Lung (tissue), 12 donors: ENCODE data around the gene TBC1D7. TPM values are rescaled to one million over a fixed set of nuclear protein-coding genes. Genes with fewer than 3 reads are reported as not detected.

Source experiments
- ATAC-seq: fragments of 200-7000 bp; cut with Tn5 transposase; one replicate; pipeline ENCODE4 v1.9.1; 2020; ENCODE audit warnings: moderate number of reproducible peaks; ENCODE audit not compliant: insufficient read depth, low FRiP score
- DNase-seq, 3 donors: peaks; one replicate each; pipeline ENCODE4 v3.0.0-alpha.2; 2013 to 2017
- H3K27ac ChIP-seq, 2 donors: one replicate each; pipeline ENCODE4 v1.5.1; 2013; ENCODE audit warnings: mild to moderate bottlenecking in 2 of 2, moderate library complexity in 2 of 2, control low read depth in 1 of 2, inconsistent platforms in 1 of 2, low read depth in 1 of 2, low read length in 1 of 2
- H3K27me3 ChIP-seq, 3 donors: one replicate each; pipeline ENCODE4 v1.5.1; 2013; ENCODE audit warnings: low read length in 2 of 3; ENCODE audit not compliant: control insufficient read depth in 3 of 3, insufficient read depth in 3 of 3
- H3K36me3 ChIP-seq, 4 donors: one replicate each; pipeline ENCODE4 v1.5.1; 2013; ENCODE audit warnings: low read length in 4 of 4, mild to moderate bottlenecking in 1 of 4, moderate library complexity in 1 of 4; ENCODE audit not compliant: control insufficient read depth in 4 of 4, insufficient read depth in 4 of 4
- H3K4me1 ChIP-seq, 5 donors: one replicate each; pipeline ENCODE4 v1.5.1; 2013; ENCODE audit warnings: low read length in 5 of 5, mild to moderate bottlenecking in 2 of 5, moderate library complexity in 1 of 5; ENCODE audit not compliant: control insufficient read depth in 5 of 5, insufficient read depth in 5 of 5
- H3K4me3 ChIP-seq: one replicate; pipeline ENCODE4 v1.5.1; 2013; ENCODE audit warnings: mild to moderate bottlenecking, control low read depth, moderate library complexity
- H3K9ac ChIP-seq, 2 donors: one replicate each; pipeline ENCODE4 v1.5.1; 2013; ENCODE audit warnings: low read length in 2 of 2, control low read depth in 1 of 2; ENCODE audit not compliant: insufficient read depth in 1 of 2
- H3K9me3 ChIP-seq, 4 donors: one replicate each; pipeline ENCODE4 v1.5.1; 2013; ENCODE audit warnings: low read length in 3 of 4, mild to moderate bottlenecking in 1 of 4, moderate library complexity in 1 of 4; ENCODE audit not compliant: control insufficient read depth in 4 of 4, insufficient read depth in 3 of 4
- WGBS, 2 donors: extraction: QIAGEN DNeasy Blood & Tissue Kit; methylation state at CpG; one replicate each; pipeline ENCODE4 v1.1.7; 2013; 5-methylcytosine and 5-hydroxymethylcytosine counted together
- polyA plus RNA-seq, 2 donors: library from polyadenylated mRNA; stranded (reverse); fragments of 200-250 nt; gene quantifications; one replicate each; pipeline ENCODE4 v1.2.1, GENCODE V29; 2013
- total RNA-seq, 2 donors: library from RNA; depleted of rRNA in 1 of 2; stranded (reverse); fragments of >200 nt in 1 of 2; gene quantifications; one replicate each; pipeline ENCODE4 v1.2.1, GENCODE V29; 2014 to 2021
- TF ChIP-seq, protein P1 (sequence below): IDR thresholded peaks from 2 replicates; pipeline ENCODE4 v1.5.1; 2012; ENCODE audit warnings: mild to moderate bottlenecking; ENCODE audit errors: control extremely low read depth, extremely low read depth
- donor health status: control.
- donor health status: control.
- donor health status: Bipolar disorder and iron deficiency.
- donor health status: healthy.
- donor health status: DM: yes; HTN: yes; CAD: no.

TBC1D7 gene
- total and polyA plus RNA-seq, 4 donors = 17.1 to 30.1 (median 19.9) TPM

- peaks cover 6 to 42% (median 18%) of the 10 kb centered on the region in 4 donors for H3K36me3 ChIP-seq
- H3K4me1 ChIP-seq = peaks cover 0 to 20% (median 16%) of the 10 kb centered on the region in 5 donors
- TF ChIP-seq, protein P1, sequence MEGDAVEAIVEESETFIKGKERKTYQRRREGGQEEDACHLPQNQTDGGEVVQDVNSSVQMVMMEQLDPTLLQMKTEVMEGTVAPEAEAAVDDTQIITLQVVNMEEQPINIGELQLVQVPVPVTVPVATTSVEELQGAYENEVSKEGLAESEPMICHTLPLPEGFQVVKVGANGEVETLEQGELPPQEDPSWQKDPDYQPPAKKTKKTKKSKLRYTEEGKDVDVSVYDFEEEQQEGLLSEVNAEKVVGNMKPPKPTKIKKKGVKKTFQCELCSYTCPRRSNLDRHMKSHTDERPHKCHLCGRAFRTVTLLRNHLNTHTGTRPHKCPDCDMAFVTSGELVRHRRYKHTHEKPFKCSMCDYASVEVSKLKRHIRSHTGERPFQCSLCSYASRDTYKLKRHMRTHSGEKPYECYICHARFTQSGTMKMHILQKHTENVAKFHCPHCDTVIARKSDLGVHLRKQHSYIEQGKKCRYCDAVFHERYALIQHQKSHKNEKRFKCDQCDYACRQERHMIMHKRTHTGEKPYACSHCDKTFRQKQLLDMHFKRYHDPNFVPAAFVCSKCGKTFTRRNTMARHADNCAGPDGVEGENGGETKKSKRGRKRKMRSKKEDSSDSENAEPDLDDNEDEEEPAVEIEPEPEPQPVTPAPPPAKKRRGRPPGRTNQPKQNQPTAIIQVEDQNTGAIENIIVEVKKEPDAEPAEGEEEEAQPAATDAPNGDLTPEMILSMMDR = no peak
- ATAC-seq (peak; percentile 80), DNase-seq (peak in 2 of 3 donors; percentile 58 to 70)
- H3K27ac ChIP-seq = peak overlapping the region; percentile 65 to 81
- no peaks in the 10 kb centered on the region for H3K27me3 ChIP-seq
- peaks cover 0 to 1% (median 0%) of the 10 kb centered on the region in 4 donors for H3K9me3 ChIP-seq
- peak overlapping the region in 1 of 2 donors; percentile 35 for H3K9ac ChIP-seq
- 40 to 42% methylated on average over 17 of the region's 17 CpGs for WGBS, 2 donors
- no peak overlapping the region for H3K4me3 ChIP-seq
These were observed 25.3 kb downstream of the TBC1D7 start for GRCh38 chr6:13302751-13303667.

GRCh38 chr6:13302291-13302690 lies 26.0 kb downstream of the TBC1D7 start:
- Histone ChIP-seq H3K4me1 (peaks cover 0 to 20% (median 15%) of the 10 kb centered on the region in 5 donors), H3K27me3 (no peaks in the 10 kb centered on the region), H3K4me3 (no peak overlapping the region), H3K9me3 (peaks cover 0 to 2% (median 0%) of the 10 kb centered on the region in 4 donors), H3K36me3 (peaks cover 3 to 42% (median 20%) of the 10 kb centered on the region in 4 donors), H3K27ac (peak overlapping the region; percentile 54 to 78), H3K9ac (no peak overlapping the region)
- WGBS, 2 donors = 79 to 89% methylated on average over 7 of the region's 7 CpGs
- TF ChIP-seq, protein P1 = no peak
- DNase-seq = no peak
- ATAC-seq = no peak

DNA sequence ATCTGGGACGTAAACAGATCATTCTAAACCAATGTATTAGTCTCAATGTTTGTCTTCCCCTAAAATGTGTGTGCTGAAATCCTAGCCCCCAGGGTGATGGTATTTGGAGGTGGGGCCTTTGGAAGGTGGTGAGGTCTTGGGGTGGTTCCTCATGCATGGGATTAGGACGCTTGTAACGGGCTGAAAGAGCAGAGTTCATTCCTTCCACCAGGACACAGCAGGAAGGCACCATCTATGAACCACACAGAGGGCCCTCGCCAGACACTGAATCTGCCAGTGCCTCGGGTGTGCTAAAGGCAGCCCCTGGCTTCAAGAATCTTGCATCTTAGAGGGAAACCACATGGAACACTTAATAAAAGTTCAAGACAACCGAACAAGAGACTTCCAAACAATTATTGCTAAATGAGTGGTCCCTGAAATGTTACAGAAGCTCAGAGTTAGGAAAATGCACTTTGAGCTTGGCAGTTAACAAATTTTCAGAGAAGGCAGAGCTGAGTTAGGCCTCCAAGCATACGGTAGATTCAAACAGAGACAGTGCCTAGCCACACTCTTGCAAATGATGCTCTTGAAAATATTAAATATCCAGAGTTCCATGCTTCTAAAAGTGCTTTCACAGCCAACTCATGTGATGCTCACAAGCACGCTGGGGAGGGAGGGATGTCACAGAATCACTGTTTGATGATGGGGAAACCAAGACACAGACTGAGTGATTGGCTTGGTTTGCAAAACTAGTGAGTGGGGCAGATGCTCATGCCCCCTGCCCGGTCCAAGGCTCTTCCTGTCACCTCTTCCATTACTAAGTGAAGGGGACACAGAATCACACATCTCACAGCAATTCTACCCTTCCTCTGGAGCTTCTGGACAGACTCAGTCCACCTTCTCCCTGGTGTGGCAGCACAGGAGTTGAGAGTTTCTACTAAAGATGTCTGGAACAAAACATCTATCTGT lies 27.4 kb downstream of the TBC1D7 start:
- Histone ChIP-seq H3K9me3 (peaks cover 0 to 2% (median 0%) of the 10 kb centered on the region in 4 donors), H3K27me3 (no peaks in the 10 kb centered on the region), H3K4me1 (peaks cover 0 to 20% (median 15%) of the 10 kb centered on the region in 5 donors), H3K4me3 (no peak overlapping the region), H3K36me3 (peaks cover 0 to 38% (median 24%) of the 10 kb centered on the region in 4 donors), H3K27ac (no peak overlapping the region), H3K9ac (no peak overlapping the region)
- 71 to 95% methylated on average over 9 of the region's 9 CpGs for WGBS, 2 donors
- TF ChIP-seq, protein P1 = no peak
- DNase-seq = peak in 2 of 3 donors; percentile 23 to 24
- no peak for ATAC-seq
